ENCODE data around the gene GTF2IRD1.
"Not testable (repeated sequence)": the region's sequence is repeated elsewhere in the genome, so short reads cannot be mapped to it uniquely, and the experiment has no call there.

Gene GTF2IRD1

GRCh38 chr7:74453322-74454011 is at the start of gene GTF2IRD1:
TSS of gene GTF2IRD1 (plus strand) at chr7:74453906. CDS start at chr7:74508081, 54,175 bp downstream.
- peak within 1 kb of the TSS; percentile 41 to 97 (median 88) for H3K27ac ChIP-seq

GRCh38 chr7:74404388-74404700 is 49.4 kb upstream of the GTF2IRD1 start:
- H3K4me3 ChIP-seq = no peak overlapping the region
- no peak overlapping the region for H3K27ac ChIP-seq

More at GRCh38 chr7:74453322-74454011, at the start of gene GTF2IRD1:
- H3K4me3 ChIP-seq = peak within 1 kb of the TSS; percentile 58 to 80 (median 69)

GRCh38 chr7:74404741-74405140 is 49.0 kb upstream of the GTF2IRD1 start:
- Histone ChIP-seq H3K4me3 (no peak overlapping the region), H3K27ac (no peak overlapping the region)

GRCh38 chr7:74405191-74405898 is 48.4 kb upstream of the GTF2IRD1 start:
- H3K4me3 ChIP-seq = no peak overlapping the region
- no peak overlapping the region for H3K27ac ChIP-seq

GRCh38 chr7:74405899-74406512 is 47.7 kb upstream of the GTF2IRD1 start:
- H3K27ac ChIP-seq = no peak overlapping the region
- H3K4me3 ChIP-seq = no peak overlapping the region

- Histone ChIP-seq H3K27ac (no peak overlapping the region), H3K4me3 (no peak overlapping the region)
These were observed 45.7 kb upstream of the GTF2IRD1 start for GRCh38 chr7:74407958-74408357.

- Histone ChIP-seq H3K4me3 (no peak overlapping the region), H3K27ac (no peak overlapping the region)
These were observed 44.1 kb upstream of the GTF2IRD1 start for GRCh38 chr7:74409571-74409970.

GRCh38 chr7:74410772-74411171 is 42.9 kb upstream of the GTF2IRD1 start:
- no peak overlapping the region for H3K27ac ChIP-seq
- no peak overlapping the region for H3K4me3 ChIP-seq

GRCh38 chr7:74411571-74411970 is 42.1 kb upstream of the GTF2IRD1 start:
- H3K27ac ChIP-seq, H3K4me3 ChIP-seq: not testable (repeated sequence)

- no peak overlapping the region for H3K27ac ChIP-seq
These were observed 41.6 kb upstream of the GTF2IRD1 start for GRCh38 chr7:74412056-74412455.

GRCh38 chr7:74412603-74413002 is 41.1 kb upstream of the GTF2IRD1 start:
- Histone ChIP-seq H3K4me3 (no peak overlapping the region), H3K27ac (no peak overlapping the region)

More at GRCh38 chr7:74412056-74412455, 41.6 kb upstream of the GTF2IRD1 start:
- no peak overlapping the region for H3K4me3 ChIP-seq

- H3K27ac ChIP-seq, H3K4me3 ChIP-seq: not testable (repeated sequence)
These were observed 38.9 kb upstream of the GTF2IRD1 start for GRCh38 chr7:74414595-74415333.

- H3K4me3 ChIP-seq = no peak overlapping the region
- H3K27ac ChIP-seq = peak overlapping the region in 1 of 21 experiments; percentile 47
These were observed 36.2 kb upstream of the GTF2IRD1 start for GRCh38 chr7:74417419-74417971.

GRCh38 chr7:74418076-74418475 is 35.6 kb upstream of the GTF2IRD1 start:
- Histone ChIP-seq H3K4me3 (no peak overlapping the region), H3K27ac (peak overlapping the region in 1 of 21 experiments; percentile 47)

- no peak overlapping the region for H3K4me3 ChIP-seq
- no peak overlapping the region for H3K27ac ChIP-seq
These were observed 35.2 kb upstream of the GTF2IRD1 start for GRCh38 chr7:74418538-74418937.

- not testable (repeated sequence) for H3K27ac ChIP-seq, H3K4me3 ChIP-seq
These were observed 34.5 kb upstream of the GTF2IRD1 start for GRCh38 chr7:74419232-74419631.

GRCh38 chr7:74420006-74420405 is 33.7 kb upstream of the GTF2IRD1 start:
- H3K27ac ChIP-seq = no peak overlapping the region
- H3K4me3 ChIP-seq = no peak overlapping the region

- Histone ChIP-seq H3K4me3 (no peak overlapping the region), H3K27ac (no peak overlapping the region)
These were observed 29.3 kb upstream of the GTF2IRD1 start for GRCh38 chr7:74424291-74424880.

GRCh38 chr7:74428023-74428422 is 25.7 kb upstream of the GTF2IRD1 start:
- Histone ChIP-seq H3K27ac (no peak overlapping the region), H3K4me3 (no peak overlapping the region)
